Fibroblast of pulmonary artery (primary cell): ENCODE data around the gene LAMTOR1.

ENCODE experiments used
- DNase-seq: peaks from one replicate; pipeline ENCODE4 v3.0.0-alpha.2; 2010; ENCODE audit warnings: low read depth
- H3K4me3 ChIP-seq: replicated peaks from 2 replicates; pipeline ENCODE4 v1.5.1; 2011; ENCODE audit warnings: low read depth, mild to moderate bottlenecking, control low read depth, low read length, moderate library complexity
- TF ChIP-seq, protein P1 (sequence below): IDR thresholded peaks from 2 replicates; pipeline ENCODE4 v1.5.1; 2011; ENCODE audit warnings: mild to moderate bottlenecking, control low read depth, low read length, inconsistent platforms; ENCODE audit errors: missing control alignments

The LAMTOR1 gene

DNA sequence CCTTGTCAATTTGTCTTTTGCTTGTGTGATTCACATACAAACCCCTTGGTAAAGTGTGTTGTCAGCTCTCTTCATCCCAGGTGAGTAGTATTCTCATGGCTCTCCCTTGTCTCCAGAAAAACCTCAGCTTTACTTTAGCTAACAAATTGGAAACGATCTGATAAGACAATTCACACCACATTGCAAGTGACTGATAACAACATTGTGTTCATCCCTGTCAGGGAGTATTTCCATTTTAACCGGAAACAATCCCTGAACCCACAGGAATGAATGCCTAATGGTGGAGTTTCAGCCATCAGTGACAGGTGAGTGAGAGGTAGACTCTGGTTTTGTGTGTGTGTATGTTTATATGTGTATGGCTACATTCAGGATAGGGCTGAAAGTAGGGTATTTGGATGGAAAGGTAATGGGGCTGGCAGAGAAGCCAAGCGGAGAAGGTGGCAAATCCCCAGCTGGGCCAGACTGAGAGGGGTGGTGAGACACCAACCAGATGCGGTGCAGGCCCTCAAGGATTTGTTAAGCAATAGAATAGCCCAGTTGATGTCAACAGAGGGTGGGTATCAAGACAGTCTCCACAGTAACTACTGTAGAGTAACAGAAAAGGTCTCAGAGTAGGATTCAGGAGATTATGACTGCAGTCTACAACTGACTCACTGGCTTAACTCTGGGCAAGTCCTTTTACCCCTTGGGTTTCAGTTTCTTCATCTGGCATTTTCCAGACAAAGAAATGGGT lies 14.9 kb downstream of the LAMTOR1 start:
- DNase-seq: no peak
- no peak overlapping the region for H3K4me3 ChIP-seq
- TF ChIP-seq, protein P1, sequence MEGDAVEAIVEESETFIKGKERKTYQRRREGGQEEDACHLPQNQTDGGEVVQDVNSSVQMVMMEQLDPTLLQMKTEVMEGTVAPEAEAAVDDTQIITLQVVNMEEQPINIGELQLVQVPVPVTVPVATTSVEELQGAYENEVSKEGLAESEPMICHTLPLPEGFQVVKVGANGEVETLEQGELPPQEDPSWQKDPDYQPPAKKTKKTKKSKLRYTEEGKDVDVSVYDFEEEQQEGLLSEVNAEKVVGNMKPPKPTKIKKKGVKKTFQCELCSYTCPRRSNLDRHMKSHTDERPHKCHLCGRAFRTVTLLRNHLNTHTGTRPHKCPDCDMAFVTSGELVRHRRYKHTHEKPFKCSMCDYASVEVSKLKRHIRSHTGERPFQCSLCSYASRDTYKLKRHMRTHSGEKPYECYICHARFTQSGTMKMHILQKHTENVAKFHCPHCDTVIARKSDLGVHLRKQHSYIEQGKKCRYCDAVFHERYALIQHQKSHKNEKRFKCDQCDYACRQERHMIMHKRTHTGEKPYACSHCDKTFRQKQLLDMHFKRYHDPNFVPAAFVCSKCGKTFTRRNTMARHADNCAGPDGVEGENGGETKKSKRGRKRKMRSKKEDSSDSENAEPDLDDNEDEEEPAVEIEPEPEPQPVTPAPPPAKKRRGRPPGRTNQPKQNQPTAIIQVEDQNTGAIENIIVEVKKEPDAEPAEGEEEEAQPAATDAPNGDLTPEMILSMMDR: no peak

DNA sequence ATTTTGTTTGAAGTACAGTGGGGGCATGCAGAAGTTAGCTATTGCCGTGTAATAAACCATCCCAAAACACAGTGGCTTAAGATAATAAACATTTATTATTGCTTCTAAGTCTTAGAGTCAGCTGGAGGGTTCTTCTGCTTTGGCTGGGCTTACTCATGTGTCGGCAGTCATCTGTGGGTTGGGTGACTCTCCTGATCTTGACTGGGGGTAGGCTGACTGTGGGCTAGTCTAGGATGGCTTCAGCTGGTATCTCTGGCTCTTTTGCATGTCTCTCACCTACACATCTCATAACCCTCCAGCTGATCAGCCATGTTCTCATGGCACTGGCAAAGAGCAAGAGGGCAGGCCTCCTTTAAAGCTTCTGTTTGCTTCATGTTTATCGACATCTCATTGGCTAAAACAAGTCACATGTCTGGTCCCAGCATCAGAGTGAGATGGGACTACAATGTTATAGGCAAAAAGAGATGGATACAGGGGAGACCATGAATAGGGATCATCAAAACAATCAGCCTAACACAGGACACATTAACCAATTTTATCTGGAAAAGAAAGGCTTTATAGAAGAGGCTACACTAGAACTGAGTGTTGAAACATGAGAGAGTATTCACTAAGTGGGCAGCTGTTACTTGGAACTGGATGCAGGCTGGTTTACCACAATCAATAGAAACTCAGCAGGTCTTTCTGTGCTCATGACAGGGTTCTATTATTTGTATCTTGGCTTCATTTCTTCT lies 17.3 kb downstream of the LAMTOR1 start:
- no peak overlapping the region for H3K4me3 ChIP-seq
- no peak for DNase-seq
- TF ChIP-seq, protein P1: no peak

DNA sequence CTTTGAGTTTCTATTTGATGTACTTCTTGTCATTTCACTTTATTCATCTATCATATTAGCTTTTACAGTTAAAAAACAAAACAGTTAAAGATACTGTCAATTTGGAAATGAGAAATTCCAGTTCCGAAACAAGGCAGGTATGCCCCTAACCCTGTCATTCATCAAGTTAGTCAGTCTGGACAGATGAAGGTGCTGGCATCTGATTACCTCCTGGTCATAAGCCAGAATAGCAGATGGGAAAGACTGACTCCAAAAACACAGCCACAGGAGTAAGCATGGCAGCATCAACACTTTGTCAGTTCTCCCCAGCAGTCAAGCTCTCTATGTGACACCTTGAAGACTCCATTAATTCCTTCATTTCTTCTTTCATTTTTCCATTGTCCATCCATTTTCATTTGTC lies 18.1 kb downstream of the LAMTOR1 start:
- no peak for DNase-seq
- TF ChIP-seq, protein P1: no peak
- H3K4me3 ChIP-seq: no peak overlapping the region

DNA sequence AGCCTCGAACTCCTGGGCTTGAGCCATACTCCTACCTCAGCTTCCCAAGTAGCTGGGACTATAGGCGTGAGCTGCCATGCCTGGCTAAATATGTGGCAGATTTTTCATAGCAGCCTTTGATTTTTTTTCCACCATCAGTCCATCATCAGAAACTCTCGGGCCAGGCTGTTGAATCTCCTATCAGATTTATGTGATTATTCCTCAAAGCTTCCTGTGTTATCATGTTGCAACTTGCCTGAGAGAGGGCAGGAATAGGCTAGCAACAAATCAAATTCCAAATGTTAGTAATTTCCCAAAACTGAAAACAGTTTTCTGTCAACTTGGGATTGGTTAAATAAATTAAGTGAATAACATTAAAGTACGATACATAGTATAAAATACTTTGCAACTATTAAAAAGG lies 19.0 kb downstream of the LAMTOR1 start:
- no peak for DNase-seq
- H3K4me3 ChIP-seq: no peak overlapping the region
- TF ChIP-seq, protein P1: no peak

DNA sequence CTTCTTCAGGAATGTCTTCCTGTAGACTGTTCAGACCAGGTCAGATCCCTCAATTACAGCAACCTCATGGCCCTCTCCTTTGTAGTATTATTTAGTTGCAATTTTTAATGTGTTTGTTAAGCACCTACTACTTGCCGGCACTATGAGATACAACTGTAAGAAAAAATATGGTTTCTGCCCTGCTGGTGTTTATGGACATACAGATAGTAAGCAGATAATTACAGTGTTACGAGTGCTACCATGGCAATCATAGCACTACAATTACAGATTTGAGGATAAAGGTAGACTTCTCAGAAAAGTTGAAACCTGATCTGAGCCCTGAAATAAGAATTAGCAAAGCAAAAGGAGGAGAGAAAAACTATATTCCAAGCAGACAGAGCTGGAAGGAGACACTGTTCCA lies 19.7 kb downstream of the LAMTOR1 start:
- no peak overlapping the region for H3K4me3 ChIP-seq
- DNase-seq: no peak
- TF ChIP-seq, protein P1: no peak

DNA sequence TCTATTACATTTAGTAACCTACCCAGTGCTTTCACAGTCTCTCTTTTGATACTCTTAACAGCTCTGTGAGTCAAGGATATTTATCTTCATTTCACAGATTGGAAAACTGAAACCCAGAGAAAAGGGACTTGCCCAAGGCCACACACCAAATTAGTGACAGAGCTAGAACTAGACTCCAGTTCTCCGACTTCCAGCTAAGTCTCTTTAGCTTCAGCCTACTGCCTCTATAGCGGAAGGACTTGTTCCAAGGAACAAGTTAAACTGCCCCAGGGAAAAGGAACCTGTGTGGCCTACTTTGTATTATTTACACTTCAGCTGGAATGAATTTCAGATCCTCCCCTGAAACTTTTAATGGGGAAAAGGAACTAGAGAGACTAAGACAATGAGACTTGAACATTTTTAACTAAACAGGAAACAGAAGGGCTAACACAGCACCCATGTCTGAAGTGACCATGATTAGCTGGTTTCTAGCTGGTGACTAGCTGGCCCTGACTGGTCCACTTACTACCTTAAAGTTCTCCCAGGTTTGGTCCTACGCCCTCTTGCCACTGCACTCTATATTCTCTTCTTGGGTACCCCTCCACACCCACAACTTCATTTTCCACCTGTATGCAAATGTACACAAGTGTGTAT lies 21.2 kb downstream of the LAMTOR1 start:
- TF ChIP-seq, protein P1: no peak
- no peak overlapping the region for H3K4me3 ChIP-seq
- no peak for DNase-seq
